Measurements from ENCODE around the gene BEAN1.

- TF ChIP-seq CTCF (conservative IDR thresholded peaks at IDR 0.05) (no peak), EZH2 (IDR thresholded peaks at IDR 0.05; ENCODE audit: low read depth) (no peak)
Observed at GRCh38 chr16:66521951-66522771, 95.1 kb downstream of the BEAN1 start.

Measured in PC-9 (cell line).